ENCODE measurements around the gene SNU13.
"Not testable (repeated sequence)": the region's sequence is repeated elsewhere in the genome, so short reads cannot be mapped to it uniquely, and the experiment has no call there.

Gene SNU13

GRCh38 chr22:41641854-41642253 lies 46.8 kb downstream of the SNU13 start:
- H3K9ac ChIP-seq (ENCODE audit: insufficient read length, low read depth): no peak overlapping the region
- no peak for TF ChIP-seq ZNF274 (IDR thresholded peaks at IDR 0.05; ENCODE audit: low read depth, low read length)
- H3K27me3 ChIP-seq (ENCODE audit: insufficient read depth, insufficient read length): no peaks in the 10 kb centered on the region
- no peaks in the 10 kb centered on the region for H3K9me3 ChIP-seq (ENCODE audit: insufficient read depth, low read length)
- H3K36me3 ChIP-seq (ENCODE audit: insufficient read depth, insufficient read length, low read length): peaks cover 85% of the 10 kb centered on the region
- no peak overlapping the region for H3K4me3 ChIP-seq (ENCODE audit: insufficient read length, low read depth)
- no peak for DNase-seq (ENCODE audit: low read depth, low spot score)
- no peaks in the 10 kb centered on the region for H3K4me1 ChIP-seq (ENCODE audit: insufficient read depth, insufficient read length)

GRCh38 chr22:41638748-41639147 lies 49.9 kb downstream of the SNU13 start:
- no peak for DNase-seq (ENCODE audit: low read depth, low spot score)
- H3K4me3 ChIP-seq (ENCODE audit: insufficient read length, low read depth): no peak overlapping the region
- H3K27me3 ChIP-seq (ENCODE audit: insufficient read depth, insufficient read length): no peaks in the 10 kb centered on the region
- TF ChIP-seq ZNF274 (IDR thresholded peaks at IDR 0.05; ENCODE audit: low read depth, low read length): no peak
- TF ChIP-seq SUZ12 (IDR thresholded peaks at IDR 0.05; ENCODE audit: extremely low read depth, insufficient read depth, insufficient read length): no peak
- TF ChIP-seq YY1 (IDR thresholded peaks at IDR 0.05; ENCODE audit: insufficient read depth, insufficient read length): no peak
- H3K9ac ChIP-seq (ENCODE audit: insufficient read length, low read depth): no peak overlapping the region
- no peaks in the 10 kb centered on the region for H3K4me1 ChIP-seq (ENCODE audit: insufficient read depth, insufficient read length)
- H3K9me3 ChIP-seq (ENCODE audit: insufficient read depth, low read length): no peaks in the 10 kb centered on the region
- peaks cover 89% of the 10 kb centered on the region for H3K36me3 ChIP-seq (ENCODE audit: insufficient read depth, insufficient read length, low read length)

GRCh38 chr22:41638124-41638523 lies 50.5 kb downstream of the SNU13 start:
- Histone ChIP-seq H3K9me3 (ENCODE audit: insufficient read depth, low read length) (no peaks in the 10 kb centered on the region), H3K4me3 (ENCODE audit: insufficient read length, low read depth) (no peak overlapping the region), H3K4me1 (ENCODE audit: insufficient read depth, insufficient read length) (no peaks in the 10 kb centered on the region), H3K27me3 (ENCODE audit: insufficient read depth, insufficient read length) (no peaks in the 10 kb centered on the region), H3K9ac (ENCODE audit: insufficient read length, low read depth) (no peak overlapping the region), H3K36me3 (ENCODE audit: insufficient read depth, insufficient read length, low read length) (peaks cover 90% of the 10 kb centered on the region)
- DNase-seq (ENCODE audit: low read depth, low spot score): no peak
- no peak for TF ChIP-seq SUZ12 (IDR thresholded peaks at IDR 0.05; ENCODE audit: extremely low read depth, insufficient read depth, insufficient read length)
- no peak for TF ChIP-seq ZNF274 (IDR thresholded peaks at IDR 0.05; ENCODE audit: low read depth, low read length)
- TF ChIP-seq YY1 (IDR thresholded peaks at IDR 0.05; ENCODE audit: insufficient read depth, insufficient read length): no peak

- peaks cover 87% of the 10 kb centered on the region for H3K36me3 ChIP-seq (ENCODE audit: insufficient read depth, insufficient read length, low read length)
Measured at GRCh38 chr22:41637623-41638022, 51.0 kb downstream of the SNU13 start.

GRCh38 chr22:41636467-41636866 lies 52.2 kb downstream of the SNU13 start:
- Histone ChIP-seq H3K4me3 (ENCODE audit: insufficient read length, low read depth) (no peak overlapping the region), H3K36me3 (ENCODE audit: insufficient read depth, insufficient read length, low read length) (peaks cover 83% of the 10 kb centered on the region), H3K9ac (ENCODE audit: insufficient read length, low read depth) (no peak overlapping the region), H3K27me3 (ENCODE audit: insufficient read depth, insufficient read length) (no peaks in the 10 kb centered on the region), H3K4me1 (ENCODE audit: insufficient read depth, insufficient read length) (no peaks in the 10 kb centered on the region), H3K9me3 (ENCODE audit: insufficient read depth, low read length) (no peaks in the 10 kb centered on the region)
- TF ChIP-seq YY1 (IDR thresholded peaks at IDR 0.05; ENCODE audit: insufficient read depth, insufficient read length) (no peak), SUZ12 (IDR thresholded peaks at IDR 0.05; ENCODE audit: extremely low read depth, insufficient read depth, insufficient read length) (no peak), ZNF274 (IDR thresholded peaks at IDR 0.05; ENCODE audit: low read depth, low read length) (no peak)
- no peak for DNase-seq (ENCODE audit: low read depth, low spot score)

More at GRCh38 chr22:41637623-41638022, 51.0 kb downstream of the SNU13 start:
- not testable (repeated sequence) for DNase-seq (ENCODE audit: low read depth, low spot score); H3K4me3 ChIP-seq (ENCODE audit: insufficient read length, low read depth); H3K9ac ChIP-seq (ENCODE audit: insufficient read length, low read depth); H3K27me3 ChIP-seq (ENCODE audit: insufficient read depth, insufficient read length); H3K9me3 ChIP-seq (ENCODE audit: insufficient read depth, low read length); H3K4me1 ChIP-seq (ENCODE audit: insufficient read depth, insufficient read length)

- H3K9me3 ChIP-seq (ENCODE audit: insufficient read depth, low read length); H3K4me1 ChIP-seq (ENCODE audit: insufficient read depth, insufficient read length); H3K27me3 ChIP-seq (ENCODE audit: insufficient read depth, insufficient read length); H3K4me3 ChIP-seq (ENCODE audit: insufficient read length, low read depth); H3K9ac ChIP-seq (ENCODE audit: insufficient read length, low read depth); DNase-seq (ENCODE audit: low read depth, low spot score): not testable (repeated sequence)
- H3K36me3 ChIP-seq (ENCODE audit: insufficient read depth, insufficient read length, low read length): peaks cover 70% of the 10 kb centered on the region
Measured at GRCh38 chr22:41634610-41635009, 54.1 kb downstream of the SNU13 start.

- not testable (repeated sequence) for DNase-seq (ENCODE audit: low read depth, low spot score); H3K27me3 ChIP-seq (ENCODE audit: insufficient read depth, insufficient read length)
- peaks cover 69% of the 10 kb centered on the region for H3K36me3 ChIP-seq (ENCODE audit: insufficient read depth, insufficient read length, low read length)
Measured at GRCh38 chr22:41631615-41632014, 57.1 kb downstream of the SNU13 start.

GRCh38 chr22:41631115-41631514 lies 57.6 kb downstream of the SNU13 start:
- H3K4me1 ChIP-seq (ENCODE audit: insufficient read depth, insufficient read length): not testable (repeated sequence)

More at GRCh38 chr22:41631615-41632014, 57.1 kb downstream of the SNU13 start:
- peaks cover 22% of the 10 kb centered on the region; the same call in 1 of the 2 replicates for H3K9me3 ChIP-seq (ENCODE audit: insufficient read depth, low read length)
- not testable (repeated sequence) for H3K4me3 ChIP-seq (ENCODE audit: insufficient read length, low read depth); H3K9ac ChIP-seq (ENCODE audit: insufficient read length, low read depth); H3K4me1 ChIP-seq (ENCODE audit: insufficient read depth, insufficient read length)

More at GRCh38 chr22:41631115-41631514, 57.6 kb downstream of the SNU13 start:
- H3K9ac ChIP-seq (ENCODE audit: insufficient read length, low read depth); H3K4me3 ChIP-seq (ENCODE audit: insufficient read length, low read depth); DNase-seq (ENCODE audit: low read depth, low spot score); H3K27me3 ChIP-seq (ENCODE audit: insufficient read depth, insufficient read length): not testable (repeated sequence)
- peaks cover 64% of the 10 kb centered on the region for H3K36me3 ChIP-seq (ENCODE audit: insufficient read depth, insufficient read length, low read length)
- peaks cover 22% of the 10 kb centered on the region; the same call in 1 of the 2 replicates for H3K9me3 ChIP-seq (ENCODE audit: insufficient read depth, low read length)
